ENCODE measurements around the gene YAP1. TPM values are rescaled to one million over a fixed set of nuclear protein-coding genes. Genes with fewer than 3 reads are reported as not detected.

Gene YAP1
- total and polyA plus RNA-seq, 11 donors, result 15.2 to 93.0 (median 71.5) TPM

DNA sequence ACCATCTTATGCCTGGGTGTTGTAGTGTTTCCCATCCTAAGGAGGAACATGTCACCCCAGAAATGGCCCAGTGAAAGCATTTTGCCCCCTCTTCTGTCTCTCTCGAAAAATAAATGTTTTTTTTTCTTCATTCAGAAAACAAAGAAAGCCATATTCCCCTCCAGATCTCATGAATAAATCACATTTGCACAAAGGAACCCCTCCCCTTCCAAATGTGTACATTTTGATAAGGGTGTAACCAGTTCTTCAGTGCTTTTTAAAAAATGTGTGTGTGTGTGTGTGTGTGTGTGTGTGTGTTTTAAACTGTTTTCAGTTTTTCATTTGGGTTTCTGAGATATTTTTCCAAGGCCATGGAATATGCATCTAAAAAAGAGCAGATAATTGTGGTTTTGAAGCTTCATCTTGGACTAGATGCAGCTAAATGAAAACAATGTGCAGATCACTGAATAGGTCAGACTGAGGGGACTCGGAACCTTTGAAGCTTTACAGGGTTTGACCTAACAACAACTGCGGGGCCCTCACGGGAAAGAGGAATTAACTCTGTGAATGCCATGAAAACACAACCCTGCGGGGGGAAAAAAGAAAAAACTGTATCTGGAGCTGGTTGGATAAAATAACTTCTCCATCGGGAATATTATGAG lies 76.4 kb downstream of the YAP1 start:
- DNase-seq (no peak), ATAC-seq (no peak)
- Histone ChIP-seq H3K27me3 (no peaks in the 10 kb centered on the region), H3K4me1 (peaks cover 0 to 32% (median 17%) of the 10 kb centered on the region in 12 donors), H3K4me3 (no peak overlapping the region), H3K27ac (no peak overlapping the region), H3K9me3 (no peaks in the 10 kb centered on the region), H3K36me3 (peaks cover 0 to 4% (median 0%) of the 10 kb centered on the region in 9 donors)
- 44 to 53% (median 47%) methylated on average over 6 of the region's 6 CpGs for whole genome bisulfite sequencing, 4 donors
- intact Hi-C loops (cut with DNase I), result no loop called here
- TF ChIP-seq POLR2A (IDR thresholded peaks at IDR 0.05), result no peak
- TF ChIP-seq, protein P1, sequence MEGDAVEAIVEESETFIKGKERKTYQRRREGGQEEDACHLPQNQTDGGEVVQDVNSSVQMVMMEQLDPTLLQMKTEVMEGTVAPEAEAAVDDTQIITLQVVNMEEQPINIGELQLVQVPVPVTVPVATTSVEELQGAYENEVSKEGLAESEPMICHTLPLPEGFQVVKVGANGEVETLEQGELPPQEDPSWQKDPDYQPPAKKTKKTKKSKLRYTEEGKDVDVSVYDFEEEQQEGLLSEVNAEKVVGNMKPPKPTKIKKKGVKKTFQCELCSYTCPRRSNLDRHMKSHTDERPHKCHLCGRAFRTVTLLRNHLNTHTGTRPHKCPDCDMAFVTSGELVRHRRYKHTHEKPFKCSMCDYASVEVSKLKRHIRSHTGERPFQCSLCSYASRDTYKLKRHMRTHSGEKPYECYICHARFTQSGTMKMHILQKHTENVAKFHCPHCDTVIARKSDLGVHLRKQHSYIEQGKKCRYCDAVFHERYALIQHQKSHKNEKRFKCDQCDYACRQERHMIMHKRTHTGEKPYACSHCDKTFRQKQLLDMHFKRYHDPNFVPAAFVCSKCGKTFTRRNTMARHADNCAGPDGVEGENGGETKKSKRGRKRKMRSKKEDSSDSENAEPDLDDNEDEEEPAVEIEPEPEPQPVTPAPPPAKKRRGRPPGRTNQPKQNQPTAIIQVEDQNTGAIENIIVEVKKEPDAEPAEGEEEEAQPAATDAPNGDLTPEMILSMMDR (IDR thresholded peaks at IDR 0.05), result no peak

DNA sequence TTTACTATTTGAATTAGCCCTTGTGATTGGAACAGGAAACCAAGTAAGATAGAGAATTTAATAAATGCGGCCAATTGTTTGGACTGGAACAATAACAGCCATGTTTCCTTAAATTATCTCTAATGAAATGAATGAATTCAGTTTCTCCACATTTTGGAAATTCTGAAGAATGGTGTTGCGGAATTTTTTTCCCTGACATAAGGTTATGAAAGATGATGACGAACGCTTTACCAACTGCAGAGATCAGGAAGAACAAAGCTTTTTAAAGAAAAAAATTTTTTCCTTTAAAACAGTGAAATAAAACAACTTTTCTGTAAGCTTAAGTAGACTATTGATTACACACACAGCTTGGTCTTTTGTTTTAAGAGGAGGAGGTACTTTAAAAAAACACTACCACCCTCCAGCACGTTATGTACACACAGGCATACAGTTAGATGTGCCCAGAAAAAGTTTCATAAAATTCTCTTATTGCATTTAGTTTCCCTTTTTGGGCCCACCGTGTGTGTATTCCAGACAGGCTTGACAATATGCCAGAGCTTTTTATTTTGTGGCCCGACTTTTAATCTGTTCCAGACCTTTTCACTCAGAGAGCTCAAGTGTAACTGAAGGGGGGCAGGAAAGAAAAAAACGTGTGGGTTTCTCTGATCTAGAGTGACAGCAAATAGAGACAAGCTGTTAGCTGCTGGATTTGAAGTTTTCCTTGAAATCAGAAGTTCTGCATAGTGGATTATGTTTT lies 77.3 kb downstream of the YAP1 start:
- intact Hi-C loops (cut with DNase I), result no loop called here
- TF ChIP-seq, protein P1 (IDR thresholded peaks at IDR 0.05), result no peak
- TF ChIP-seq POLR2A (IDR thresholded peaks at IDR 0.05), result no peak
- Histone ChIP-seq H3K9me3 (no peaks in the 10 kb centered on the region), H3K27me3 (no peaks in the 10 kb centered on the region), H3K4me3 (no peak overlapping the region), H3K4me1 (peaks cover 0 to 34% (median 17%) of the 10 kb centered on the region in 12 donors), H3K36me3 (peaks cover 0 to 4% (median 0%) of the 10 kb centered on the region in 9 donors), H3K27ac (peak overlapping the region in 3 of 12 donors; percentile 3 to 20 (median 9))
- ATAC-seq, result peak in 3 of 4 donors; percentile 47 to 59 (median 51)
- 47 to 55% (median 51%) methylated on average over 8 of the region's 8 CpGs for whole genome bisulfite sequencing, 4 donors
- DNase-seq, result no peak

DNA sequence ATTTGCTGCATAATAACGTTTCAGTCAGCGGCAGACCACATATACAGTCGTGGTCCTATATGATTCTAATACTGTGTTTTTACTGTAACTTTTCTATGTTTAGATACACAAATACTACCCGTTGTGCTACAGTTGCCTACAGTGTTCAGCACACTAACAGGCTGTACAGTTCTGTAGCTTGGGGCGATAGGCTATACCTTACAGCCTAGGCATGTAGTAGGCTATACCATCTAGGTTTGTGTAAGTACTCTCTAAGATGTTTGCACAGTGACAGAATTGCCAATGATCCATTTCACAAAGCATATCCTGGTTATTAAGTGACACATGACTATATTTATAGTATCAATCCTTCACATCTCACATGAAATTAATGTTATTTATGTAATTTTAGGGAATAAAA lies 78.2 kb downstream of the YAP1 start:
- H3K4me1 ChIP-seq, result peaks cover 0 to 39% (median 17%) of the 10 kb centered on the region in 12 donors

DNA sequence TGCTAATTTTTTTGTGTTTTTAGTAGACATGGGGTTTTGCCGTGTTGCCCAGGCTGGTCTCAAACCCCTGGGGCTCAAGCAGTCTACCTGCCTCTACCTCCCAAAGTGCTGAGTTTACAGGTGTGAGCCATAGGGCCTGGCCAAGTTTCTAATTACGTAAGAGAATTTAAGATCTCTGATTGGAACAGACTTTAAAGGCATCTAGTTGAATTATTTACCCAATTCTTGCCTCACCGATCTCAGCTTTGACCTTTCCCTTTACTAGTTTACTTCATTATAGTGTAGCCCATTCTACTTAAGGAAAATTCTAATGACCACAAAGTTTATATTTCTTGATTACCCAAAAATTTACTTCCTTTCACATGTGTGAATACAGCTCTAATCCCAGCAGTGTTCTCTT lies 81.6 kb downstream of the YAP1 start:
- H3K9me3 ChIP-seq, result no peaks in the 10 kb centered on the region
- ATAC-seq (no peak), DNase-seq (no peak)
- intact Hi-C loops (cut with DNase I), result no loop called here
- no peaks in the 10 kb centered on the region for H3K36me3 ChIP-seq
- H3K4me1 ChIP-seq, result peaks cover 0 to 26% (median 16%) of the 10 kb centered on the region in 12 donors
- TF ChIP-seq POLR2A (IDR thresholded peaks at IDR 0.05), result no peak
- TF ChIP-seq, protein P1 (IDR thresholded peaks at IDR 0.05), result no peak
- H3K27me3 ChIP-seq, result no peaks in the 10 kb centered on the region
- WGBS, 4 donors, result 91 to 94% (median 92%) methylated on average over 3 of the region's 3 CpGs
- no peak overlapping the region for H3K4me3 ChIP-seq
- no peak overlapping the region for H3K27ac ChIP-seq

More for the DNA sequence above, 78.2 kb downstream of the YAP1 start:
- DNase-seq, result no peak
- Histone ChIP-seq H3K36me3 (peaks cover 0 to 4% (median 0%) of the 10 kb centered on the region in 9 donors), H3K27ac (no peak overlapping the region), H3K4me3 (no peak overlapping the region), H3K9me3 (no peaks in the 10 kb centered on the region), H3K27me3 (no peaks in the 10 kb centered on the region)
- TF ChIP-seq POLR2A (IDR thresholded peaks at IDR 0.05), result no peak
- TF ChIP-seq, protein P1 (IDR thresholded peaks at IDR 0.05), result no peak
- no peak for ATAC-seq
- 73 to 75% (median 74%) methylated on average over 5 of the region's 5 CpGs for WGBS, 4 donors
- intact Hi-C loops (cut with DNase I), result no loop called here

Data from heart left ventricle (tissue), 16 donors.